TTC549 (cell line): Measurements from ENCODE around the gene KMT2B.
"Not testable (repeated sequence)": the region's sequence is repeated elsewhere in the genome, so short reads cannot be mapped to it uniquely, and the experiment has no call there.

ENCODE experiments used
- FAIRE-seq: peaks from 2 replicates; lab custom pipeline; 2012; peaks lifted over from hg19 to GRCh38; lab: Jason Lieb, UNC

Gene KMT2B, protein sequence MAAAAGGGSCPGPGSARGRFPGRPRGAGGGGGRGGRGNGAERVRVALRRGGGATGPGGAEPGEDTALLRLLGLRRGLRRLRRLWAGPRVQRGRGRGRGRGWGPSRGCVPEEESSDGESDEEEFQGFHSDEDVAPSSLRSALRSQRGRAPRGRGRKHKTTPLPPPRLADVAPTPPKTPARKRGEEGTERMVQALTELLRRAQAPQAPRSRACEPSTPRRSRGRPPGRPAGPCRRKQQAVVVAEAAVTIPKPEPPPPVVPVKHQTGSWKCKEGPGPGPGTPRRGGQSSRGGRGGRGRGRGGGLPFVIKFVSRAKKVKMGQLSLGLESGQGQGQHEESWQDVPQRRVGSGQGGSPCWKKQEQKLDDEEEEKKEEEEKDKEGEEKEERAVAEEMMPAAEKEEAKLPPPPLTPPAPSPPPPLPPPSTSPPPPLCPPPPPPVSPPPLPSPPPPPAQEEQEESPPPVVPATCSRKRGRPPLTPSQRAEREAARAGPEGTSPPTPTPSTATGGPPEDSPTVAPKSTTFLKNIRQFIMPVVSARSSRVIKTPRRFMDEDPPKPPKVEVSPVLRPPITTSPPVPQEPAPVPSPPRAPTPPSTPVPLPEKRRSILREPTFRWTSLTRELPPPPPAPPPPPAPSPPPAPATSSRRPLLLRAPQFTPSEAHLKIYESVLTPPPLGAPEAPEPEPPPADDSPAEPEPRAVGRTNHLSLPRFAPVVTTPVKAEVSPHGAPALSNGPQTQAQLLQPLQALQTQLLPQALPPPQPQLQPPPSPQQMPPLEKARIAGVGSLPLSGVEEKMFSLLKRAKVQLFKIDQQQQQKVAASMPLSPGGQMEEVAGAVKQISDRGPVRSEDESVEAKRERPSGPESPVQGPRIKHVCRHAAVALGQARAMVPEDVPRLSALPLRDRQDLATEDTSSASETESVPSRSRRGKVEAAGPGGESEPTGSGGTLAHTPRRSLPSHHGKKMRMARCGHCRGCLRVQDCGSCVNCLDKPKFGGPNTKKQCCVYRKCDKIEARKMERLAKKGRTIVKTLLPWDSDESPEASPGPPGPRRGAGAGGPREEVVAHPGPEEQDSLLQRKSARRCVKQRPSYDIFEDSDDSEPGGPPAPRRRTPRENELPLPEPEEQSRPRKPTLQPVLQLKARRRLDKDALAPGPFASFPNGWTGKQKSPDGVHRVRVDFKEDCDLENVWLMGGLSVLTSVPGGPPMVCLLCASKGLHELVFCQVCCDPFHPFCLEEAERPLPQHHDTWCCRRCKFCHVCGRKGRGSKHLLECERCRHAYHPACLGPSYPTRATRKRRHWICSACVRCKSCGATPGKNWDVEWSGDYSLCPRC (N-terminal part only)

DNA sequence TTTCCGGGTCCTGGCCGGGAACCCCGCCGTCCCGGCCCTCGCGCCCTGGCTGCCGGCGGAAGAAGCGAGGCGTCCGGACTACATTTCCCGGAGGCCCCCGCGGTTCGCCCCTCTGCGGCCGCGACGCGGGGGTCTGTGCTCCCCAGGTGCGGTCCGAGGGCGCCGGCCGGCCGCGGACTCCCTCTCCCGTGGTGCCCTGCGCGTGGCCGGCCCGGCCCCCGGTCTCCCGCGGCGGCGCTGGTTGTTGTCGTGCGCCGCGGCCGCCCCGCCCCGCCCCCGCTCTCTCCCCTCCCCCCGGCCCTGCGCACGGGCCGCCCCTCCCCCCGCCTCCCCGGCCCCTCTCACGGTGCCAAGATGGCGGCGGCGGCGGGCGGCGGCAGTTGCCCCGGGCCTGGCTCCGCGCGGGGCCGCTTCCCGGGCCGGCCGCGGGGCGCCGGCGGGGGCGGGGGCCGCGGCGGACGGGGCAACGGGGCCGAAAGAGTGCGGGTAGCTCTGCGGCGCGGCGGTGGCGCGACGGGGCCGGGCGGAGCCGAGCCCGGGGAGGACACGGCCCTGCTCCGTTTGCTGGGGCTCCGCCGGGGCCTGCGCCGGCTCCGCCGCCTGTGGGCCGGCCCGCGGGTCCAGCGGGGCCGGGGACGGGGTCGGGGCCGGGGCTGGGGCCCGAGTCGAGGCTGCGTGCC, at the start of gene KMT2B:
TSS of gene KMT2B (plus strand) at position 339 of the 680 bp plus-strand sequence. CDS start at position 355, 16 bp downstream.
- no peak for FAIRE-seq

DNA sequence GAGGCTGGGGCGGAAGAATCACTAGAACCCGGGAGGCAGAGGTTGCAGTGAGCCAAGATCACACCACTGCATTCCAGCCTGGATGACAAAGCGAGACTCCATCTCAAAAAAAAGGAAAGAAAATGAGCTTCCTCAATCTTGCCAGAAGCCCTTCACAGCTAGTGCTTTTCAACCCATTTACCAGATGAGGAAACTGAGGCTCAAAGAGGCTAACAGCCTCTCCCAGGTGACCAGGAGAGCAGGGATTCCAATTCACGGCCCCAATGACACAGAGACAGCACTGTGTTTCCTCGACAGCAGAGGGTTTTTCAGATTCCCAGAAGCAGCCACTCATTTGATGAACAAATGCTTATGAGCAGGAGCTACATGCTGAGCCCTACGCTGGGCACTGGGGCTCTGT, 48.2 kb upstream of the KMT2B start:
- FAIRE-seq = no peak

DNA sequence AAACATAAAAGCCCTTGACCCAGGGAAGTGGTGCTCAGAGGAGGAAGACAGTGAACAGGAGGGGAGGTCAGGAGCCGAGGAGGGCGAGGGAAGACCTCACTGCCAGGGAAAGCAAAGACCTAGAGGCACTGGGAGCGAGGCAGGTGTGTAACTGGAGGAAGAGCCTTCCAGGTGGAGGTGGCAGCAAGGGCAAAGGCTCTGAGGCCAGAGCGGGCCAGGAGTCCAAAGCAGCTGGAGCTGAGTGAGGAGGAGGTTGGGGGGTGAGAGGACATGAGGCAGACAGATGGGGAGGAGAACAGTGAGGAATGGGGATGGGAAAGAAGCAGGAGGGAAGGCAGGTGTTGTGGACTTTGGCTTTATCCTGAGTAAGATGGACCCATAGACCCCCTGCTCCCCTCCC, 47.8 kb upstream of the KMT2B start:
- no peak for FAIRE-seq

DNA sequence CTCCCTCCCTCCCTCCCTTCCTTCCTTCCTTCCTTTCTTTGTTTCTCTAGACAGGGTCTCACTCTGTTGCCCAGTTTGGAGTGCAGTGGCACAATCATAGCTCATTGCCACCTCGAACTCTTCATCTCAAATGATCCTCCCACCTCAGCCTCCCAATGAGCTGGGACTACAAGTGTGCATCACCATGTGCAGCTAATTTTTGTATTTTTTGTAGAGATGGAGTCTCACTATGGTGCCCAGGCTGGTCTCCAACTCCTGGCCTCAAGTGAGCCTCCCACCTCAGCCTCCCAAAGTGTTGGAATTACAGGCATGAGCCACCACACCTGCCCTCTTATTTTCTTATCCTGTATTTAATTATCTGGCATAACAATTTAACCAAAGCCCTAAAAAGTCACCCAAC, 47.1 kb upstream of the KMT2B start:
- FAIRE-seq = no peak

DNA sequence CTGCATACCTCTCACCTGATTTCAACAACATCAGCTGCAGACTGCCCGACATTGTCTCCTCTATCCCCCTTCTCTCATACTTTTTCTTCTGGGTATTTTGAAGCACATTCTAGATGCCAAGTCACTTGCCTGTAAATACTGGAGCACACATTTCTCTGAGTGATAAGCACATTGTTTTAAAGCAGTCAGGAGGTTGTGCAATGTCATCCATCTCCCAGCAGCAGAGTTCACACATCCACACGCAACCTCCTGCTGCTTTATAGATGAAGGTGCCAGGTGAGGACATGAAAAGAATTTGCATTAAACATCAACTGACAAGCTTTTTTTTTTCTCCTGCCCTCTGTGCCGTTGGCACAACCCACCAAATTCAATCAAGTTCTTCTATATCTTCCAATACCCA, 46.0 kb upstream of the KMT2B start:
- FAIRE-seq = no peak

DNA sequence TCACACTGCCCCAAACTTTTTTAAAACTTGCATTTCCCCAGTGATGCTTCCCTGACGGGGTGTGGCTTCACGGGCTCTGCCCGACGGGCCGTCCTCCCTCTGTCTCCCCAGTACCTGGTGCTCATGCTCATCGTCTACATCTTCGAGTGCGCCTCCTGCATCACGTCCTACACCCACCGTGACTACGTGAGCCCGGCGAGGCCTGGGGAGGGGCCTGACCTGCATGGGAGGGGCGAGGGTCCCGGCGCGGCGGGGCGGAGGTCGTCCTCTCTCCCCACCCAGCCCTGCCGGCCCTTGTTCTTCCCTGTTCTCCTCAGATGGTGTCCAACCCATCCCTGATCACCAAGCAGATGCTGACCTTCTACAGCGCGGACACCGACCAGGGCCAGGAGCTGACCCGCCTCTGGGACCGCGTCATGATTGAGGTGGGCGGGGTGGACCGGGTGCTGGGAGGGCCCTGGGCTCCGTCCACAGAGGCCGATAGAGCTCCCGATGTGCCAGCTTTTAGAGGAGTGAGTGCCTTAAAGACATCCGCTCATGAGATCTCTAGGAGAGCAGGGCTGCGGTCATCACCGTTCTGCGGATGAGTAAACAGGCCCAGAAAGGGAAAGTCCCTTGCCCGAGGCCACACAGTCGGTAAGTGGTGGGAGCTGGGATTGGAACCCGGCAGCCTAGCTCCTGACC, 44.5 kb upstream of the KMT2B start:
- no peak for FAIRE-seq

DNA sequence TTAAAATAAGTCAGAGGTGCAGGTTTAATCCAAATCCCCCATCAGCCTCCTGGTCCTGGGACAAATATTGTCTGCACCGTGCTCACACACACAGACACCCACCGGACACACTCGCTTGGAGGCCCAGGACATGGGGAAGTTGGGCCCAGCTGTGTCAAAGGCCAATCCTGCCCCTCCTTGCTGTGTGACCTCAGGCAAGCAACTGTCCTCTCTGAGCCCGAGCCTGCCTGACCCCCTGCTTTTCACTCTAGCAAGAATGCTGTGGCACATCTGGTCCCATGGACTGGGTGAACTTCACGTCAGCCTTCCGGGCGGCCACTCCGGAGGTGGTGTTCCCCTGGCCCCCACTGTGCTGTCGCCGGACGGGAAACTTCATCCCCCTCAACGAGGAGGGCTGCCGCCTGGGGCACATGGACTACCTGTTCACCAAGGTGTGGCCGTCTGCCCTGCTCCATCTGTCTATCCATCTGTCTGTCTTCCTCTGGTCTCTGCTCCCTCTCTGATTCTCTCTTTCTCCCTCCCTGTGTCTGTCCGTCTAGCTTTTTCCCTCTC, 42.1 kb upstream of the KMT2B start:
- FAIRE-seq = no peak

DNA sequence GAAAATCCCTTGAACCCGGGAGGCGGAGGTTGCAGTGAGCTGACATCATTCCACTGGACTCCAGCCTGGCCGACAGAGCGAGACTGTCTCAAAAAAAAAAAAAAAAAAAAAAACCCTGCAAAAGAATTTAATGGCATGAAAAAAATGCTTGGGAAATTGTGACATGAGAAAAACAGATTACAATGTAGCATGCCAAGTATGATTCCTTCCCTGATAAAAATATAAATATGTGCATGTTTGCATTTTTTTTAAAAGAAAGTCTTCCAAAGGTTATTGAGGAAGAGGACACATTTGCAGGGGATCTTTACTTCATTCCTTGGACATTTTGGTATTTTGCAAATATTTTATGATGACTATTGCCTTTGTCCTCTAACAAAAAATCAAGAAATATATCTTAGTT, 28.0 kb upstream of the KMT2B start:
- no peak for FAIRE-seq

DNA sequence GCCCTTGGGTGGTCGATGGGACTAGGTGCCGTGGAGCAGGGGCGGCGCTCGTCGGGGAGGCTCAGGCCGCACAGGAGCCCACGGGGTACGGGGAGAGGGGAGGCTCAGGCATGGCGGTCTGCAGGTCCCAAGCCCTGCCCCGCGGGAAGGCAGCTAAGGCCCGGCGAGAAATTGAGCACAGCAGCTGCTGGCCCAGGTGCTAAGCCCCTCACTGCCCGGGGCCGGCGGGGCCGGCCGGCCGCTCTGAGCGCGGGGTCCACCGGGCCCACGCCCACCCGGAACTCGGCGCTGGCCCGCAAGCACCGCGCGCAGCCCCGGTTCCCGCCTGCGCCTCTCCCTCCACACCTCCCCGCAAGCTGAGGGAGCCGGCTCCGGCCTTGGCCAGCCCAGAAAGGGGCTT, 26.7 kb upstream of the KMT2B start:
- FAIRE-seq = not testable (repeated sequence)

DNA sequence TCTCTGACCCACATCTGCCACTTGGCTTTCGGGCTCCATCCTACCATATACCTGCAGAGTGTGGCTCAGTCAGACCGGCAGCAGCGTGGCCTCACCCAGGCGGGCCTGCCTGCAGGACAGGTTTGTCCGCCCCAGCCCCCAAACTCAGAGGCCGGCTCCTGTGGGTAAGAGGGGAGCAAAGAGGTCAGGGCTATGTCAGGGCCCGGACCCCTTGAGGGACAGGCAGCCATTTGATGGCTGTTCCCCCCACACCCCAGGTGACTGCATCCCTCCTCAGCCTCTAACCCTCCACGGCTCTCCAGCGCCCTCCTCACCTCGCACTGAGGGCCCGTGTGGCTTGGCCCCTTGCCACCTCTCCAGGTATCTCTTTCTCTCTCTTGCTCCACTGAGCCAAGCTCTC, 25.8 kb upstream of the KMT2B start:
- no peak for FAIRE-seq

DNA sequence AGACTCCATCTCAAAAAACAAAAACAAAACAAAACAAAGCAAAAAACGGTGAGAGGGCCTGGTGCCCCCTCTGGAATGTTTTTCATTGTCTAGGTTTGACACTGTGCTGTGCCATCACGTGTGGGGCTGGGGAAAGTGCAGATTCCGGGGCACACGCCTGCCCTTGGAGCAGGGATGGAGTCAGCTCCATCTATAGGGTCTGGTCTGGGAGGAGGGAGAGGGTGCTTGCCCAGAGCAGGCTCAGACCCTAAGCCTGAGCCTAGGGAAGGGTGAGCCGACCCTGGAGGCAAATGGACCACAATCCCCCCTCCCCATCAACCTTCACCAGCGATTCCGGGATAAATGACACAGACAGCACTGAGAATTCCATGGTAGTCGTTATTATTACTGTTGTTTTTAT, 24.4 kb upstream of the KMT2B start:
- no peak for FAIRE-seq

DNA sequence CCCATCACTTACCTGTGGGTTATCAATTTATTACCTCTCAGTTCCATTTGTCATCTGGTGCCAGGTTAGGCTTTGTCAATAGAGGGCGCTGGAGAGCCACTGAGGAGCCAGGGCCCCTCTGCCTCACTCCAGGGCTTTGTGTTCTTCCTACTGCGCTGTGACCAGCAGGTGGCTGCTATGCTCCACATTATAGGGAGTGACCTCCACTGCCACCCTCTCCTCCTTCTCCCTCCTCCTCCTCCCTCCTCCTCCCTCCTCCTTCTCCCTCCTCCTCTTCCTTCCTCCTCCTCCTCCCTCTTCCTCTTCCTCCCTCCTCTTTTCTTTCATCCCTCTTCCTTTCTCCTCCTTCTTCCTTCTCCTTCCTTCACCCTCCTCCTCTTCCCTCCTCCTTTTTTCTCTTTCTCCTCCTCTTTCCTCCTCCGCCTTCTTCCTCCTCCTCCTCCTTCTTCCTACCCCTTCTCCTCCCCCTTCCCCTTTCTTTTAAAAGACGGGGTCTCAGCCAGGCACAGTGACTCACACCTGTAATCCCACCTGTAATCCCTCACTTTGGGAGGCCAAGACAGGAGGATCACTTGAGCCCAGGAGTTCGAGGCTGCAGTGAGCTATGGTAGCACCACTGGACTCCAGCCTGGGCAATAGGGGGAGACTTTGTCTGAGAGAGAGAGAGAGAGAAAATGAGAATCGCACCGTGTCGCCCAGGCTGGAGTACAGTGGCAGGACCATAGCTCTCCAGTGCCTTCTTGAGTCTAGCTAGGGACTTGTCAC, 23.8 kb upstream of the KMT2B start:
- no peak for FAIRE-seq

DNA sequence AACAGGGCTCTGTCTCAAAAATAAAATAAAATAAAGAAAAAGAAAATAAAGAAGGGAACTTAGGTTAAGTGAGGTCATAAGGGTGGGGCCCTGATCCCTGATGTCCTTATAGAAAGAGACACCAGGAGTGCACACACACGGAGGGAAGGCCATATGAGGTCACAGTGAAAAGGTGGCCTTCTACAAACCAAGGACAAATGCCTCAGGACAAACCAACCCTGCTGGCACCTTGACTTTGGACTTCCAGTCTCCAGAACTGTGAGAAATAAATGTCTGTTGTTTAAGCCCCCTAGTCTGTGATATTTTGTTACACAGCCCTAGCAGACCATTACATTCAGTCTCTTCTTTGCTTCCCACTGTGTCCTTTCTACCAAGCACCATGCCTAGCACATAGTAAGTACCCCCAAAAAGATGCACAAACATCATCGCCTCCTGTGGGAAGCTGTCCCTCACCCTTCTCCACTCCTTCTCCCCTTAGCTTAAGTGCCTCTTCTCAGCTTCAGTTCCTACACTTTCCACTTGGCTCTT, 21.8 kb upstream of the KMT2B start:
- FAIRE-seq = no peak

DNA sequence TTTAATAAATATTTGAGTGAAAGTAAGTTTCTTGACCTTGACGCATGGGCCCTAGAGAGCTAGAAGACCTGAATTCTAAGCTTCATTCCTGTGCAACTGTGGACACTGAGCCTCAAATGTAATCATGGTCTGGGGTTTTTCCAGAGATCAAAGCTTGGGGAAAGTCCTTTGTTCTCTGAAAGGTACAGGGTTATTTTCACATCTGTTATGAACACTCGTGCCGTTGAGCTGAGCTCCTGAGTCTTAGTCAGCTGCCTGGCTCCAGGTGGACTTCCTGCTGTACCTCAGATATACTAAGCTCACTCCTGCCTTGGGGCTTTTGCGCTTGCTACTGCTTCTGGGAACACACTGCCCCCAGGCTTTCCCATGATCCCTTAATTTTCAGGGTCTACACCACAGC, 21.0 kb upstream of the KMT2B start:
- FAIRE-seq = no peak

DNA sequence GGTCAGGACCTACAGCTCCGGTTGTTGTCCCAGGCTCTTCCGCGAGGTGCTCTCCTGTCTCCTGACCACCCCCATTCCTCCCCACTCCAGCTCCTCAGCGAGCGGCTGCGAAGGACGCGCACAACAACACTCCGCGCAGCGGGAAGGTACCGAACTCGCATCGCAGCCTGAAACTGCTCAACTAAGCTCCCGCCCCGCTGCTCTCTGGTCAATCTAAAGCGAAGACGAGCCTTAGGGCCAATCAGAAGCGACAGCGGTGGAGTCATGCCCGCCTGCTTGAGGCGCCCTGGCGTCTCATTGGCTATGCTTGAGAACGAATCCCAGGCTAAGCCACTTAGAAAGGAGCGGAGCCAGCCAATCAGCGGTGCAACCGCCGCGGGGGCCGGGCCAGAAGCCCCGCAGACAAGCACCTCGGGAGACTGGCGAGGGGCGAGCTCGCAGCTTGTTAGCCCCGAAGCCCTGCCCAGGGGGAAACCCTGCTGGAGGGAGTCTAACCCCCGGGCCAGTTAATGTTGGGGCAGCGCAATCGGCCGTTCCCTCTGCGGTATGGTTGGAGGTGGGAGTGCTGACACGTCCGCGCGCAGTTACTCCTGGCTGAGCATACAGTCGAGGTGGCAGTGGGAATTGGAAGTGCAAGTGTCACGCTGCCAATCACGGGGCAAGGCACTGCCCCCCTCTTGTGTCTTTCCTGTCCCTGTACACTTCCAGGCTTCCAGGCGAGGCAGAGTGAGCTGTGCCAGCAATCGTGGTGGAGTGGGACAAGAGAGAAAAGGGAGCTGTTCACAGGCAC, 15.4 kb upstream of the KMT2B start:
- FAIRE-seq = peak; percentile 93

DNA sequence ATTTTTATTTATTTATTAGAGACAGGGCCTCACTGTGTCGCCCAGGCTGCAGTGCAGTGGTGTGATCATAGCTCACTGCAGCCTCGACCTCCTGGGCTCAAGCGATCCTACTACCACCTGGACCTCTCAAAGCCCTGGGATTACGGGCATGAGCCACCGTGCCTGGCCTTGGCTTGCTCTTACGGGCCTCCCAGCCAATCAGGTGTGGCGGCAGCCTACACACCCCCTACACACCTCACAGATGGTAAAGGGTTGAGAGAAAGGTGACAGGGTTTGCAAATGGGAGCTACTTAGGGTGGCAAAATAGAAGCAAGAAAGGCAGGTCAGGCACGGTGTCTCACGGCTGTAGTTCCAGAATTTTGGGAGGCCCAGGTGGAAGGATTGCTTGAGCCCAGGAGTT, 14.5 kb upstream of the KMT2B start:
- no peak for FAIRE-seq

DNA sequence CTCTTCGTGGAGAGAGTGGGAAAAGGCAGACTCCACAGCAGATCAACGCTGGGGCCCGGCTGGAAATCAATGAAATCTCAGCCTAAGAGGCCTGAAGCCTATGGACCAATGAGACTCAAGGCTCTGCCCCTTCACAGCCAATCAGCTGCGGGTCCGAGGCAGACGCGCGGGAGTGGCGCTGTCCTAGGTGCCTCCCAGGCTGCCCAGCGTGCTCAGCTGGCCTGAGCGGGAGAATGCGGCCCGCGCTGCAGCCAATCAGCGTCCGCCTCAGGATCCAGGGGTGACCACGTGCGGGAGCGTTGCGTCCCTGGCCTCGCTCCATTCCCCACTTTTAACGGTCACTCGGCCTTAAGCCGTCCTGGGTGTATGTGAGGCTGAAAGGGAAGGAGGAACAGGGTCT, 13.6 kb upstream of the KMT2B start, which contains the start of gene ZBTB32:
TSS of gene ZBTB32 (plus strand) at position 341 of the 400 bp plus-strand sequence. CDS start 10,069 bp downstream, outside the sequence.
- FAIRE-seq = no peak

DNA sequence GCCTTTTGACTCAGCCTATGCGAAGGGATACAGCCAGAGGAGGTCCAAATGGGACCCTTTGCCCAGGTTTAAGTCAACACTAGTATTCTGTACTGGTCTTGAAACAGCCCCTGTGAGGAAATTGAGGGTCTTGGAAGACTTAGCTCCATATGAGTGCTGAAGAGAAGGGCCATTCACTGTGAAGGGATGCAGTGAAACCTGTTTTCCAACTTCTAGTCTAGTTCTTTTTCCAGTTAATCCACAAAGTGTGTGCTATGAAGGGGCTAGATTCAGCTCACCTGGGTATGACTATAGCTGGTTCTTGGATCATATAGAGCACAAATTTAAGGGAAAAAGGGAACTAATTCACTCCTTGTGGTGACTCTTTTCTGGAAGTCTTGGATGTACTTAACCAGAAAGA, 9.4 kb upstream of the KMT2B start:
- FAIRE-seq = no peak
